HL-60/S4 treated with phorbol 12-myristate 13-acetate at 8.2 ng/mL for 4 days and 3 days (cell line): ENCODE measurements around the gene THSD4.

Source experiments
- in situ Hi-C: fragments of 300-500 bp; cut with MboI; formaldehyde crosslinking; loops from 2 replicates; pipeline ENCODE4 v1.15.0; 2022; ENCODE audit warnings: low sequenced_read_pairs

Gene THSD4

DNA sequence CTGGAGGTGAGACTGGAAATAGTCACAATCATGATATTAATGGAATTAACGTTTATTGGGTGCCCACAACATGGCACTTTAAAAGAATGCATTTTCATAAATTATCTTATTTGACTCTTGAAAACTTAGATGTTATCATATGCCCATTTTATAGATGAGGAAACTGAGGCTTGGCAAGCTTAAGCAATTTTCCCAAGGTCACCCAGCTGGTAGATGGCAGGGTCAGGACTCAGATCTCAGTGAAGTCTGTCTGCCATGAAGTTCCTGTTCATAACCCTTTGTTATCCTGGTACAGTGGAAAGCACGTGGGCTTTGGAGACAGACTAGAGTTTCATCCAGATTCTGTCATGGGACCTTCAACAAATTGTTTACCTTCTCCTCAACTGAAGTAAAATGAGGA lies 520.5 kb downstream of the THSD4 start:
- in situ Hi-C loops: no loop called here

DNA sequence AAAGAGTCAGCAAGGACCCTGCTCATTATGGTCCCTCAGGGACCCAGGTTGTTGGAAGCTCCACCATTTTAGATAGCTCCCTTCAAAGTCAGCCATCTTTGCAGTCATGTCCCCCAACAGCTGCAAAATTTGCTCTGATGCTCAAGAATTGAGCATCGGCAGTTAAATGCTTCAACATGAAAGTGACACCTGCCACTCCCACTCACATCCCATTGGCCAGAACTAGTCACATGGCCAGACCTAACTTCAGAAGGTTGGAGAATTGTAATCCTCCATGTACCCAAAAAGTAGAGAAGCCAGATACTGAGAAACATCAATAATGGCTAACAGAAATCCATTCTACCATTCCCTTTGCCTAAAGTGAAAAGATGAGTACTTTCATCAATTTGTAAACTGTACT lies 523.6 kb downstream of the THSD4 start:
- in situ Hi-C loops: no loop called here

- in situ Hi-C loops: no loop called here
Measured at GRCh38 chr15:71639471-71639870, 524.2 kb downstream of the THSD4 start.

DNA sequence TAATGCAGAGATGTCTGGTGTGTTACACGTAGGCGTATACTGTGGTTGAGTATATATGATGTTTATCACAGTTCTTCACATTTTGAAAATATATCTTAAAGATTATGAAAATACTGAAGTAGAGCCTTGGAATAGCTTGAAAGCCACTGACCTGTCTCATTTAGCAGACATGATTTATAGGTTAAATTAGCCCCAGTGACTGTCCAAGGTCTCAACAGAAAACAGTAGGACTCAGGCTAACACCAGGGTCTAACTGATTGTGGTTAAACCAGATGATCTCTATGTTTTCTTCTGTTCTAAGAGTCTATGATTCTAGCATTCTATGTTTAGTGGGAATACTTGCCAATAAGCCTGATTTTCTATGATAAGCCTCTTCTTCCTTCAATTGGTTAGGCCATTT lies 528.6 kb downstream of the THSD4 start:
- in situ Hi-C loops: no loop called here

DNA sequence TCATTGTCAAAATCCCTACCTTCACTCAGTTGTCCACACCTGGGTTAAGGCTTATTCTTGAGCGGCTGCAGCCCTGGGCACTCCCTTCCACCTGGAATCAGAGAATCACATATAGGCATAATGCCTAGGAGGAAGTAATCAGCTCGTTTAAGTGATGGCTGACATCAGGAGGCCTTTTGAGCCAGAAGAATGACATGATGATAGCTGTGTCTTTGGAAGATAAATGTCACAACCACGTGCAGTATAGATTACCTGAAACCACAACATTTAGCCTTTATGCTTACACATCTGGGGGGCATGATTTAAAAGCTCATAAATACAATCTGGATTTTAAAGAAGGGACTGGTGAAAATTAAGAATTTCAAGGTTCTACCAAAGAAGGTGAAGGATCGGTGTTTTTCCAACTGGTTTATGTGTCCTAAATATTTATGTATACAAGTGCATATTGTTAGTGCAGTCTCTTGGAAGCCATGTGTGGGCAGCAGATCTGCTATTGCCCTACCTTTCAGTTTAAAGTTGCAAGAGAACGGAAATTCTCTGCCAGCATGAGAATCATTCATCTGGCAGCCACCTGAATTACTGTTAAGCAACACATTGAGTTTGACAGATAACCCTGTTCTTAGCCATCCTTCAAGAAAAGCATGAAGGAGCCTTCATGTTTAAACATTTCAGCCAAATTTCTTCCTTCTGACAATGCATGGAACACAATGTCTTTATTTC lies 531.7 kb downstream of the THSD4 start:
- in situ Hi-C loops: no loop called here

DNA sequence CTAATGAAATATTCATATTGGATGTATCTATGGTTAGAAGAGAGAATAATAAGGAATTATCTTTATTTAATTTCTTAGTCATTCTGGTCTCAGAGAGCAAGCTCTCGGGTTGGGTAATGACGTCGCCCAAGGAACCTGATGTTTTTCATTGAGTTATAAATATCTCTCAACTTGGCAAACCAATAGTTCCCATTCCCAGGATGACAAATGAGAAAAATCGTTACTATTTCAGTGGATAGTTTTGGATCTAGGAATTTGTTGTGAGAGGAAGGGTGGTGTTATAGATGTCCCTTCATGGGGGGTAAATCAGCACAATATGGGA lies 532.2 kb downstream of the THSD4 start:
- in situ Hi-C loops: no loop called here

GRCh38 chr15:71648095-71648494 lies 532.8 kb downstream of the THSD4 start:
- in situ Hi-C loops: no loop called here

DNA sequence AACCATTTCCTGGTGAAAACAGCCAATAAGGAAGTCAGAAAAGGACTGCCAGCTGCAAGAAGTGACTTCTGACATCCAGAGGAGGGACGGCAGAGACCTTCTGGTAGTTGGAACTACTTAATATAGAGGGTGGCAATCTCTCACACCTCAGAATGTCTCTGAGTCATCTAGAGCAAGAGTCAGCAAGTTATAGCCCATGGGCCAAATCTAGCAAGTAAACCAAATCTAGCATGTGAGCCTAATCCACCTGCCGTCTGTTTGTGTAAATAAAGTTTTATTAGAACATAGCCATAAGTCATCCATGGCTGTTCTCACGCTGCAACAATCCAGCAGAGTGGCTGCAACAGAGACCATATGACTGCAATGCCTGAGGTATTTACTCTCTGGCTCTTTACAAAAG lies 534.6 kb downstream of the THSD4 start:
- in situ Hi-C loops: no loop called here

GRCh38 chr15:71650603-71651002 lies 535.3 kb downstream of the THSD4 start:
- in situ Hi-C loops: no loop called here

GRCh38 chr15:71651750-71652186 lies 536.5 kb downstream of the THSD4 start:
- in situ Hi-C loops: no loop called here

- in situ Hi-C loops: no loop called here
Measured at GRCh38 chr15:71654042-71654719, 538.9 kb downstream of the THSD4 start.

DNA sequence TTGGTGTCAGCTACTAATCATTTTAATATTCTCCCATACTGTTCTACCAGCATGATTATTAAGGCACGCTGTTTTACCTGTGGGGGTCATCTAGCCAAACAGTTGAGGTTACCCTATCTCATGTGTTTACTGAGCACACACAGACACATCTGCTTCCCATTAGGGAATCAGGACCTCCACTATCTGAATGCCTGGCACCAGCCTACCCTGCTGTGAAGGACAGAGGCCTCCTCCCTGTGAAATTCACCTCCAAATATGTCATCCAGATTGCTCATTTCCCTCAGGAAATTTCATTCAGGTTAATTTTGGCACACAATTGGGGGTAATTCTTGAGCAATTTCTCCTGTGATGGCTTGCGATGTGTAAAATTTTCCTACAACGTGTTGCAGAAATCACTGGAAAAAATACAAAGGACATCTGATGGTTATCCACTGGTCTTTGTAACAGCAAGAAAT lies 539.5 kb downstream of the THSD4 start:
- in situ Hi-C loops: no loop called here

DNA sequence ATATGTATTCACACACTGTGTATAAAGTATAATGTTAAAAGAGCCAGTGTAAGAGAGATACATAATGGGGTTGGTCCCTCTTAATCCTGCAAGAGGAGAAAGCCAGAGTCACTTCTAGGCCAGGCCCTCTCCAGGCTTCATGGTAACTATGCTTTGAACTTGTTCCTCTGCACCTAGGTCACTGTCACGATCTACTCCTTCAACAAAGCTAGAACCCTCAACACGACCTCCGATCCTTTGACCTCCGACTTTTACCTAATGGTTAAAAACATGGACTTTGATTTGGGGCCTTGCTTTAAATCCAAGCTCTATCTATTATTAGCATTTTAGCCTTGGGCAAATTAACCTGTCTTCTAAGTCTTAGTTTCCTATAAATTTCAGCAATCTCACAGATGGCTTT lies 541.2 kb downstream of the THSD4 start:
- in situ Hi-C loops: no loop called here

GRCh38 chr15:71657141-71657540 lies 541.9 kb downstream of the THSD4 start:
- in situ Hi-C loops: no loop called here

DNA sequence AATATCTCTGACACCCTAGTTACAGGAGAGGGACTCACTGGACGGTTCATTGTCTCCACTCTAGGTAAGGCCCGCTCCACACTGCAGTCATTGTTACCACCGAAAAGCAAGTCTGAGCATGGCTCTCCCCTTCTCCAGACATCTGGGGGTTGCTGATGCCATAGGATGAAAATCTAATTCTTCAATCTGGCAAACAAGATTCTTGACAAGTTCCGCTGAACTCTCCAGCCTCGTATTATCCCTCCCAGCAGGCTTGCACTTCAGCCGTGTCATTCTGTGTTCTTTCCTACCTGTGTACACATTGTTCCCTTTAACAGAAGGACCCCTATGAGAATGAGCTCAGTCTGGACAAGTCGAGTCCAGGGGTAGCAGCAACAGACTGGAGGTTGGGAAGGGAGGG lies 542.8 kb downstream of the THSD4 start:
- in situ Hi-C loops: no loop called here

GRCh38 chr15:71658827-71659729 lies 543.8 kb downstream of the THSD4 start:
- in situ Hi-C loops: no loop called here

GRCh38 chr15:71659730-71660067 lies 544.4 kb downstream of the THSD4 start:
- in situ Hi-C loops: no loop called here

- in situ Hi-C loops: no loop called here
Measured at GRCh38 chr15:71660501-71660900, 545.2 kb downstream of the THSD4 start.

DNA sequence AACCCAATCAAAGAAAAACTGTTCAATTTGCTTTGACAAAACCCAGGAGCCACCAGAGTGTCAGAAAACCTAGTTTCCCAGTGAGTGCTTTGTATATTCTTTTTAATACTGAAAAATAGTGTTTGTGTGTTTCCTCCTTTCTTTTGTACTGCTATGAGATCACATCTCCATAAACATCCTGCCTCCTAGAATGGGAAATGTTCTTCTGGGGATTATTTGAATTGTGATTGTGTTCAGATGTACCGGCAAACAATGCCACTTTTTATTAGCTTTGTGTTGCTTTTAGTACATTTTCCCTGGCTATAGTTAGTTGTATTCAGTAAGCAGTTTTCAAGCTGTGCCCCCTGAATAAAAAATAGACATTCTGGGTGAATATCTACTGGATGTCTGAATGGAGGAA lies 547.0 kb downstream of the THSD4 start:
- in situ Hi-C loops: no loop called here

- in situ Hi-C loops: no loop called here
Measured at GRCh38 chr15:71664622-71665021, 549.4 kb downstream of the THSD4 start.

- in situ Hi-C loops: no loop called here
Measured at GRCh38 chr15:71666763-71667620, 551.7 kb downstream of the THSD4 start.
